ENCODE data around the gene HSPA1A. TPM values are rescaled to one million over a fixed set of nuclear protein-coding genes. Genes with fewer than 3 reads are reported as not detected.

Gene HSPA1A
- total and polyA plus RNA-seq, 9 of the 15 experiments (the other 6 are each of a cell fraction or from before 2014, with no cell fraction given) = 2.2 to 273 (median 107) TPM

DNA sequence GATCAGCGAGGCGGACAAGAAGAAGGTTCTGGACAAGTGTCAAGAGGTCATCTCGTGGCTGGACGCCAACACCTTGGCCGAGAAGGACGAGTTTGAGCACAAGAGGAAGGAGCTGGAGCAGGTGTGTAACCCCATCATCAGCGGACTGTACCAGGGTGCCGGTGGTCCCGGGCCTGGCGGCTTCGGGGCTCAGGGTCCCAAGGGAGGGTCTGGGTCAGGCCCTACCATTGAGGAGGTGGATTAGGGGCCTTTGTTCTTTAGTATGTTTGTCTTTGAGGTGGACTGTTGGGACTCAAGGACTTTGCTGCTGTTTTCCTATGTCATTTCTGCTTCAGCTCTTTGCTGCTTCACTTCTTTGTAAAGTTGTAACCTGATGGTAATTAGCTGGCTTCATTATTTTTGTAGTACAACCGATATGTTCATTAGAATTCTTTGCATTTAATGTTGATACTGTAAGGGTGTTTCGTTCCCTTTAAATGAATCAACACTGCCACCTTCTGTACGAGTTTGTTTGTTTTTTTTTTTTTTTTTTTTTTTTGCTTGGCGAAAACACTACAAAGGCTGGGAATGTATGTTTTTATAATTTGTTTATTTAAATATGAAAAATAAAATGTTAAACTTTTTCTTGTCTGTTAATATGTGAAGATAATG lies 14.4 kb downstream of the HSPA1A start (continued):
- TF ChIP-seq, protein P1, sequence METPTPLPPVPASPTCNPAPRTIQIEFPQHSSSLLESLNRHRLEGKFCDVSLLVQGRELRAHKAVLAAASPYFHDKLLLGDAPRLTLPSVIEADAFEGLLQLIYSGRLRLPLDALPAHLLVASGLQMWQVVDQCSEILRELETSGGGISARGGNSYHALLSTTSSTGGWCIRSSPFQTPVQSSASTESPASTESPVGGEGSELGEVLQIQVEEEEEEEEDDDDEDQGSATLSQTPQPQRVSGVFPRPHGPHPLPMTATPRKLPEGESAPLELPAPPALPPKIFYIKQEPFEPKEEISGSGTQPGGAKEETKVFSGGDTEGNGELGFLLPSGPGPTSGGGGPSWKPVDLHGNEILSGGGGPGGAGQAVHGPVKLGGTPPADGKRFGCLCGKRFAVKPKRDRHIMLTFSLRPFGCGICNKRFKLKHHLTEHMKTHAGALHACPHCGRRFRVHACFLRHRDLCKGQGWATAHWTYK (CRISPR knock-in tag; IDR thresholded peaks at IDR 0.05) = peak; percentile 72
- peak; percentile 21 for TF ChIP-seq KDM5B (IDR thresholded peaks at IDR 0.05; ENCODE audit: insufficient replicate concordance, low read depth, low read length)
- peak; percentile 61 for TF ChIP-seq CCNT2 (IDR thresholded peaks at IDR 0.05; ENCODE audit: borderline replicate concordance, extremely low read depth, insufficient read length, low read depth, low read length)
- TF ChIP-seq RAD21 (CRISPR knock-in tag; conservative IDR thresholded peaks at IDR 0.05 in 1 of 2, IDR thresholded peaks at IDR 0.05 in 1 of 2) = peak; percentile 77 to 78
- TF ChIP-seq COPS2 (conservative IDR thresholded peaks at IDR 0.05) = no peak
- peak; percentile 14; the same call in 1 of the 2 replicates for TF ChIP-seq LEF1 (IDR thresholded peaks at IDR 0.05)
- TF ChIP-seq, protein P2, sequence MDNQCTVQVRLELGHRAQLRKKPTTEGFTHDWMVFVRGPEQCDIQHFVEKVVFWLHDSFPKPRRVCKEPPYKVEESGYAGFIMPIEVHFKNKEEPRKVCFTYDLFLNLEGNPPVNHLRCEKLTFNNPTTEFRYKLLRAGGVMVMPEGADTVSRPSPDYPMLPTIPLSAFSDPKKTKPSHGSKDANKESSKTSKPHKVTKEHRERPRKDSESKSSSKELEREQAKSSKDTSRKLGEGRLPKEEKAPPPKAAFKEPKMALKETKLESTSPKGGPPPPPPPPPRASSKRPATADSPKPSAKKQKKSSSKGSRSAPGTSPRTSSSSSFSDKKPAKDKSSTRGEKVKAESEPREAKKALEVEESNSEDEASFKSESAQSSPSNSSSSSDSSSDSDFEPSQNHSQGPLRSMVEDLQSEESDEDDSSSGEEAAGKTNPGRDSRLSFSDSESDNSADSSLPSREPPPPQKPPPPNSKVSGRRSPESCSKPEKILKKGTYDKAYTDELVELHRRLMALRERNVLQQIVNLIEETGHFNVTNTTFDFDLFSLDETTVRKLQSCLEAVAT (IDR thresholded peaks at IDR 0.05) = peak; percentile 29 to 79; a peak in 3 of 4 replicates
- TF ChIP-seq ZNF165 (CRISPR knock-in tag; IDR thresholded peaks at IDR 0.05; ENCODE audit: borderline replicate concordance) = 0 out of 2 replicates have a peak, but pooled peaks have one; percentile 68
- TF ChIP-seq, protein P3, sequence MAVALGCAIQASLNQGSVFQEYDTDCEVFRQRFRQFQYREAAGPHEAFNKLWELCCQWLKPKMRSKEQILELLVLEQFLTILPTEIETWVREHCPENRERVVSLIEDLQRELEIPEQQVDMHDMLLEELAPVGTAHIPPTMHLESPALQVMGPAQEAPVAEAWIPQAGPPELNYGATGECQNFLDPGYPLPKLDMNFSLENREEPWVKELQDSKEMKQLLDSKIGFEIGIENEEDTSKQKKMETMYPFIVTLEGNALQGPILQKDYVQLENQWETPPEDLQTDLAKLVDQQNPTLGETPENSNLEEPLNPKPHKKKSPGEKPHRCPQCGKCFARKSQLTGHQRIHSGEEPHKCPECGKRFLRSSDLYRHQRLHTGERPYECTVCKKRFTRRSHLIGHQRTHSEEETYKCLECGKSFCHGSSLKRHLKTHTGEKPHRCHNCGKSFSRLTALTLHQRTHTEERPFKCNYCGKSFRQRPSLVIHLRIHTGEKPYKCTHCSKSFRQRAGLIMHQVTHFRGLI (CRISPR knock-in tag; IDR thresholded peaks at IDR 0.05) = no peak
- TF ChIP-seq, protein P4, sequence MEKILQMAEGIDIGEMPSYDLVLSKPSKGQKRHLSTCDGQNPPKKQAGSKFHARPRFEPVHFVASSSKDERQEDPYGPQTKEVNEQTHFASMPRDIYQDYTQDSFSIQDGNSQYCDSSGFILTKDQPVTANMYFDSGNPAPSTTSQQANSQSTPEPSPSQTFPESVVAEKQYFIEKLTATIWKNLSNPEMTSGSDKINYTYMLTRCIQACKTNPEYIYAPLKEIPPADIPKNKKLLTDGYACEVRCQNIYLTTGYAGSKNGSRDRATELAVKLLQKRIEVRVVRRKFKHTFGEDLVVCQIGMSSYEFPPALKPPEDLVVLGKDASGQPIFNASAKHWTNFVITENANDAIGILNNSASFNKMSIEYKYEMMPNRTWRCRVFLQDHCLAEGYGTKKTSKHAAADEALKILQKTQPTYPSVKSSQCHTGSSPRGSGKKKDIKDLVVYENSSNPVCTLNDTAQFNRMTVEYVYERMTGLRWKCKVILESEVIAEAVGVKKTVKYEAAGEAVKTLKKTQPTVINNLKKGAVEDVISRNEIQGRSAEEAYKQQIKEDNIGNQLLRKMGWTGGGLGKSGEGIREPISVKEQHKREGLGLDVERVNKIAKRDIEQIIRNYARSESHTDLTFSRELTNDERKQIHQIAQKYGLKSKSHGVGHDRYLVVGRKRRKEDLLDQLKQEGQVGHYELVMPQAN (IDR thresholded peaks at IDR 0.05; ENCODE audit: borderline replicate concordance) = peak; percentile 52
- TF ChIP-seq ZNF324 (CRISPR knock-in tag; IDR thresholded peaks at IDR 0.05) = peak; percentile 50; the same call in 1 of the 2 replicates
- TF ChIP-seq, protein P5, sequence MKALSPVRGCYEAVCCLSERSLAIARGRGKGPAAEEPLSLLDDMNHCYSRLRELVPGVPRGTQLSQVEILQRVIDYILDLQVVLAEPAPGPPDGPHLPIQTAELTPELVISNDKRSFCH (CRISPR knock-in tag; IDR thresholded peaks at IDR 0.05) = no peak
- TF ChIP-seq, protein P5 (tag; IDR thresholded peaks at IDR 0.05) = peak; percentile 67; the same call in 1 of the 2 replicates
- no peak for TF ChIP-seq RFX5 (IDR thresholded peaks at IDR 0.05; ENCODE audit: low read depth, low read length)
- 0 out of 2 replicates have a peak, but pooled peaks have one; percentile 57 for TF ChIP-seq ZFP1 (CRISPR knock-in tag; IDR thresholded peaks at IDR 0.05)
- TF ChIP-seq, protein P6, sequence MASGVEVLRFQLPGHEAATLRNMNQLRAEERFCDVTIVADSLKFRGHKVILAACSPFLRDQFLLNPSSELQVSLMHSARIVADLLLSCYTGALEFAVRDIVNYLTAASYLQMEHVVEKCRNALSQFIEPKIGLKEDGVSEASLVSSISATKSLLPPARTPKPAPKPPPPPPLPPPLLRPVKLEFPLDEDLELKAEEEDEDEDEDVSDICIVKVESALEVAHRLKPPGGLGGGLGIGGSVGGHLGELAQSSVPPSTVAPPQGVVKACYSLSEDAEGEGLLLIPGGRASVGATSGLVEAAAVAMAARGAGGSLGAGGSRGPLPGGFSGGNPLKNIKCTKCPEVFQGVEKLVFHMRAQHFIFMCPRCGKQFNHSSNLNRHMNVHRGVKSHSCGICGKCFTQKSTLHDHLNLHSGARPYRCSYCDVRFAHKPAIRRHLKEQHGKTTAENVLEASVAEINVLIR (CRISPR knock-in tag; IDR thresholded peaks at IDR 0.05) = peak; percentile 31; the same call in 1 of the 2 replicates
- TF ChIP-seq FOXK2 (conservative IDR thresholded peaks at IDR 0.05 in 1 of 2, IDR thresholded peaks at IDR 0.05 in 1 of 2; ENCODE audit: low read depth in 2 of 2) = peak; percentile 63 to 78
- TF ChIP-seq EWSR1 (IDR thresholded peaks at IDR 0.05; ENCODE audit: borderline replicate concordance, low read depth, partially characterized antibody) = no peak
